RPMI7951 (cell line): ENCODE results near the gene ZNF622. TPM values are rescaled to one million over a fixed set of nuclear protein-coding genes. Genes with fewer than 3 reads are reported as not detected.

ENCODE experiments used
- DNase-seq: peaks from one replicate; pipeline ENCODE4 v3.0.0-alpha.2; 2012; ENCODE audit warnings: low read depth
- total RNA-seq: library from RNA; depleted of rRNA; stranded (reverse); fragments of >200 nt; shearing (Covaris generic); gene quantifications from 2 replicates; pipeline ENCODE4 v1.2.3, GENCODE V29; 2014; rRNA removed

ZNF622 gene, protein sequence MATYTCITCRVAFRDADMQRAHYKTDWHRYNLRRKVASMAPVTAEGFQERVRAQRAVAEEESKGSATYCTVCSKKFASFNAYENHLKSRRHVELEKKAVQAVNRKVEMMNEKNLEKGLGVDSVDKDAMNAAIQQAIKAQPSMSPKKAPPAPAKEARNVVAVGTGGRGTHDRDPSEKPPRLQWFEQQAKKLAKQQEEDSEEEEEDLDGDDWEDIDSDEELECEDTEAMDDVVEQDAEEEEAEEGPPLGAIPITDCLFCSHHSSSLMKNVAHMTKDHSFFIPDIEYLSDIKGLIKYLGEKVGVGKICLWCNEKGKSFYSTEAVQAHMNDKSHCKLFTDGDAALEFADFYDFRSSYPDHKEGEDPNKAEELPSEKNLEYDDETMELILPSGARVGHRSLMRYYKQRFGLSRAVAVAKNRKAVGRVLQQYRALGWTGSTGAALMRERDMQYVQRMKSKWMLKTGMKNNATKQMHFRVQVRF
- 20.9 and 28.2 TPM in 2 replicates for total RNA-seq

DNA sequence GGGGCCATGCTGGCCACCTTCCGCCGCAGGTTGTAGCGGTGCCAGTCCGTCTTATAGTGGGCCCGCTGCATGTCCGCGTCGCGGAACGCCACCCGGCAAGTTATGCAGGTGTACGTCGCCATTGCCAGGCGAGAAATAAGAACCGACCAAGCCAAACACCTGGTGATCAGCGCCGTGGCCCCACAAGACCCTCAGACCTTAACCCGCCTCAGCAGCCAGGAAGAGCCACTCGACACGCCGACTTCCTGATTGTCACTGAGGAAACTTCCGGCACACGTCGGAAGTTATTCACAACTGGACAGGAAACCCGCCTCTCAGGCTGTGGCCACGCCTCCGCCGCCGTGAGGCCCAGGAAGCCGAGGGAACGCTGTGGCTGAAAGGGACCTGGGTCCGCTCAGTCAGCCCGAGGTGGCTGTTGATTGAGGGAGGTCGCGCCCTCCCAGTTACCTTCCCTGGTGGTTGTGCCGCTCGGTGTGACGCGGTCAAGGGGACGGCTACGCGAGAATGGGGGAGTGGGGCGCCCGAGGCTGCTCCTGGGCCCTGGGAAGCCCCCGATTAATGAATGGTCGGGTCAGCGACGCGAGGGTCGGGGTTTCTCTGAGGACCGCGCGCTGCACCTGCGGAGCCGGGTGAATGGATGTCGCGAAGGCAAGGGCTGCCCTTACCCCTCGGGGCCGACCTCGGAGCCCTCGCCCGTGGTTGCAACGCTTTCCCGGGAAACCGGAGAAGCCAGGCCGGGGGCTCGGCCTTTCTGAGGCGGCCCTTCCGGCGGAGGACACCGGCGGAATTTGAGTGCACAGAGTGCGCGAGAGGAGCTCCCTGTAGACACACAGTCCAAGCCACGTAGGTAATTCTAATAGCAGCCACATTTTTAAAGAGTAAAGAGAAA is at the start of gene ZNF622:
Gene ZNF622, minus strand, starts transcription at position 257 of the 889 bp plus-strand sequence. Its CDS starts 135 bp downstream, at position 122.
- DNase-seq: peak; percentile 89

DNA sequence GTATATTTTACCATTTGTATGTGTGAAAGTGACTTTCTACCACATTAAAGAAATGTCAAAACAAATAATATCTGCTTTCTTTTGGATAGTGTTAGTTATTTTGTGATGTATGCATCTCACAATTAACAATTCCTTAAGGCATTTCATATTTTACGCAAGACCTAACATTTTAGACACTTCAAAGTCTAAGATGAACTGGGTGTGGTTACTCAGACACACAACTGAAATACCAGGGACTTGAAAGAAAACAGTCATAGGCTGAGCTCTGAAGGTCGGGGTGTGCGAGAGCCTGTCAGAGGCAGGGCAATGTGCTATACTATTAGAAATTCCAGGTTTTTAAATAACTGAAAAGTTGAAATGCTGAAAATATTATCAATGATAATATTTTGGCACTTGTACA is 44.5 kb upstream of the ZNF622 start:
- DNase-seq: no peak

DNA sequence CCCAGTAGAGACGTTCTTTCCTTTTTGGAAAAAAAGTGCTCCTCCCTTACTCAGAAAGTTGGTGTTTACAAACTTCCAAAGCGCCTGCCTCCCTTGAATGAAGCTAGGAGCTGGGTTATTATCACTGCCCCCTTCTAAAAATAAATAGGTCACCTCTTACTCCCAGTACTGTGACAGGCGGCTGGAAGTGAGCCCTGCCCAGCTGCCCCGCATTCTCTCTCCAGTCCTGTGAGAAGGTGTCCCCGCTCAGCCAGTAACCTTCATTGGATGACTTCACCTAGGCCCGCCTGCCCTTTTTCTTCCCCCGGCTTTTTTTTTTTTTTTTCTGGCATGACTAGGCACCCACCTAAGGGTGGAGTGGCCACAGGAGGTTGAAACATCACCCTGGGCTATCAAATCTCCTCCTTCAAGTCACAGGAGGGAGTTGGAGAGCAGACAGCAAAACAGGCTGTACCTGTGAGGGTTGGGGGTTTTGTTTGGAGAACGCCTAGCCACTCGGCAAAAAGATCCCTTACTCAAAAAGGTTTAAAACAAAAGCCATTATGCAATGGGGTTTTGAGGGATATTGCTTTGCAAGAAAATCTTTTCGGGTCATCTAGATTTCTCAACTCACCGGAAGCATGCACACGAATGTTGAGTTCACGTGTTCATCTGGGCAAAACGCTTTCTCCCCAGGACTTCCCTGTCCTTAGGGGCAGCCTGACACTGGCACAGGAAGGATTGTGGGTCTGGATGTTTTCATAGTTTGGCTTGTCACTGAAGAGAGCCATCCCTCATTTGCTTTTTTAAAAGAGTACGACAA is 43.3 kb upstream of the ZNF622 start:
- DNase-seq: peak; percentile 56

DNA sequence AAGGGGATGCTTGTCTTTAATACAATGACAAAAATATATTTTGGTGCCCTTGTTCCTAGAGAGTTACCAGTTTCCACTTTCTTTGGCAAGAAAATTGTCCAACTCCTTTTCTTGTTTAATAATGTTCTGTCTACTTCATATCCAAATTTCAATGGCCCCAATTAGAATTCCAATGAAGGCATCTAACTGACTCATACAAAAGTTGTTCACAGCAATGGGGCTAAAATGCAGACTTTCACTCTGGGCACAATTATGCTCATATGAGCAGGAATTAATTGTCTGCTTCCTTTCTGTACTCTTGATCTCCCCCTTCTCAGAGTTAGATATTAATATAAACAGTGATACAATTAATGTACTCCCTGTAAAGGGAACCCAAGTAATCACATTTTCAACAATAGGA is 42.1 kb upstream of the ZNF622 start:
- no peak for DNase-seq

DNA sequence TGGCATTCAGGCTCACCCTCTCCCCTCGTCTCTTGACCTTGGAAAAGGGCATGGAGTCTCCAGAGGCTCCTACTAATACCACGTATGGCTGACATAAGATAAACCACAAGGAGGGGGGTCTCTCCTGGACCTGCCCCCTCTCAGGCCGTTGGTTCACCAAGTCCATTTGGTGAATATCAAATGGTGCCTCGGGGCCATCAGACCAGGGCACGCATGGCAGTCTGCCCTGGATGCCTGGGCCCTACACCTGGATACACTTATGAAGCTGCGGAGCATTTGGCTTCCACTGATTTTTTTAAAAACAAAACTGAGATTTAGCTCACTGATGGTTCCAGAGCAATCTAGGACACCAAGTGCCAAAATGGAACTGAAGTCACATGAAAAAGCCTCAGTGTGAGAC is 40.3 kb upstream of the ZNF622 start:
- no peak for DNase-seq

DNA sequence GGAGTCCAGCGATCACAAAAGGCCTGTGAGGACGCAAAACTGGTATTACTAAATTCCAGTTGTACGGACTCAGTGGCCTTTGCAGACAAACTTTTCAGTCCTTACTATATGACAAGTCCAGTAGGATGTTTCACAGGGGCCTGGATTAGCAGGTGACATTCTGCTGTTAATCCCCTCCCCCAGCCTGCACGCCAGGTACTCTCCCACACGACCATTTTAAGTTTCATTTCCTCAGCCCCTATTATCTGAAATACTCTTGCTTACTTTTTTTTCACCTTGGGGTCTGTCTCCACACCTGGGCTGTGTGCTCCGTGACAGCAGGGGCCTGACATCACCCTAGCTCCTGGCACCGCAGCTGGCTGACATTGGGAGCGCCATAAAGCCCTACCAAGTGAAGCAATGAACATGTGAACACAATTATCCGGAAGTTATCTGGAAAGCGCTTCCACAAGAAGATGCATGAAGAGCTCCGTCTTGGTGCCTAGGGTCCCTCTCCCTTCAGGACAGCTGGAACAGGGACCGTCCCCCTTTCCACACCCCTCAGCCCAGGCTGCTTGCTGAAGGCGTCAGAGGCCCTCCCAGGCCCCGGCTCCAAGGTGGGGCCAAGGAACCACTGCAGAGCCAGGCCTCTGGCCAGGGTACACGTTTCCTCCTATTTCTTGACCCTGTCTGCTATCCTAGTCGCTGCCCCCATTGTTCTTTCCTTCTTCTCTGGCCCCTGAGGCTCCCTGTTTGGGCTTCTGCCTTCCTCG is 39.7 kb upstream of the ZNF622 start:
- no peak for DNase-seq

DNA sequence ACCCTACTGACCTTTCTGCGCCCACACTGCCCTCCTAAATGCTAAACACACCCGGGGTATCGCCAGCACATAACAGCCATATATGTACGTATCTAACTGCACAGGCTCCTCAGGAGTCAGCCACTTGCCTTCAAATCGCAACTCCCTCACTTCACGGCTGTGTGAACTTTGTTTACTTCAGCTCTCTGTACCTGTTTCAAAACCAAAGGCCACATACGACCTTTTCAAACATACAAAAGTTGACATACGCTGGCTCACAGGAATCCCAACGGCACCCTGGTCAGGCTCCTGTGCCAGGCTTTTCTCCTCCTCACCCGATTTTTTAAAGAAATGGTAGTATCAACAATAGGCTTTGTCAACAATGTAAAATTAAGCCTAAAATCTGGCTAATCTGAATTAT is 39.0 kb upstream of the ZNF622 start:
- no peak for DNase-seq

DNA sequence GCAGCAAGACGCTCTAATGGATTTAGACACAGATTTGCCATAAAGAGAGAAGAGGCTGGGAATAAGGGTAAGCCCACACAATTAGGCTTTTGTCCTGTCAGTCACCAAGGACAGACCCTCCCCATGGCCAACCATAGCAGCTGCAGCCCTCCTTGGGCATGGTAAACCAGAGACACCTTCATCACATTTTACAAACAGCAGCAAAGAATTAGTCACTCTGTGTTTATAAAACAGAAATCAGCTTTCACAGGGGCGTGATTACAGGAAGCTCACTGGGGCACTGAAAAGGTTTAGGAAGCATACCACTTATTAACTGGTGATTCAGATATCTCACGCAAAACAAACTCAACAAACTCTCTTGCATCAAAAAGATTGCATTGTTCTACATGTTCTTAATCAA is 37.3 kb upstream of the ZNF622 start:
- DNase-seq: peak; percentile 51

DNA sequence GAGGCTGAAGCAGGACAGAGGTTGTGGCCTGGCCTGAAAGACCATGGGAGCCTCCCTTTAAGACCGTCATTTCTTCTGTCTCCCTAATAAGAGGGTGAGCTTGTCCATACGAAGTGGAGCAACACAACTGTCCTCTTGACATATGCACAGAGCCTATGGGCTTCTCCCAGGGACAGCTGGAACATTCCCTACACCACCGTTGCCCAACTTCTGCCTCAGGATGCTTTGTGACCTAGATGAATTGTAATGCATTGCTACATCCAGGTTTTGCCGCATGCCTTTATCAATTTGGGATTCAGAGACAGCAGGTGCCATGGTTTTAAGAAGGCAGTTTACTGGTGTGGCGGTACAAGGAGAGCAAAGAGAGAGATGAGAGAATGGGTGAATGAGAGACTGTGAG is 34.4 kb upstream of the ZNF622 start:
- no peak for DNase-seq

DNA sequence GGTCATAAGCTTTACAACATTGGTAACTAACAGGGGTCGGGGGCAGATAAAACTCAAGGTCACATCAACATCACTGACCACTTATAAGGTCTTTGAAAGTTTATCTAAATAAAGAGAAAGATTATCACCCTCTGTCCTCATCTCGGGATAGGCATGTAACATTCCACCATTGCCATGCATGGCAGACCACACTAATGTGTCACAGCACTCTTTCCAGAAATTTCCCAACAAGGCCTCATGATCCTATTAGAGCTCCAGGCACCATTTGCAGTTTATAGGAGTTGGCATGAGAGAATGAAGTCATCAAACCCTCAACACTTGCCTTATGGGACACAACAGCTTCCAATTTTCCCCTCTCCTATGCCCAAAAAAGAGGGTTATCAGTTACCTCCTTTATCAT is 31.9 kb upstream of the ZNF622 start:
- no peak for DNase-seq

DNA sequence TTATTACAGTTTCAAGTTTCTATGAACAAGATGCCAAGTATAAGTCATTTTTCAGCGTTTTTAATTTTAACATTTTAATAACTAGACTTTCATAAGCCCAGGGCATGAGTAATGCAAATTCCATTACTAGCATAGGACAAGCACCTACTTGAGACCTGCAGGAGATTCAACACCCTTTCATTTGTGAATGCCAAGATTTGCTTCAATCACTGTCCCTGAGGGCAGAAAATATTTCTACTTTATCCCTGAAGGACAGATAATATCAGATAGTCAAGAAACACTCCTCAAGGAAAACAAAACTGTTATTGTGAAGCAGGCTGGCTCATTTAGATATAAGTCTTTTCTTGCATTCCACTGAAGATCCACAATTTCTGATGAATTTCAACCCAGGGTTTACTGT is 27.7 kb upstream of the ZNF622 start:
- peak; percentile 2 for DNase-seq

DNA sequence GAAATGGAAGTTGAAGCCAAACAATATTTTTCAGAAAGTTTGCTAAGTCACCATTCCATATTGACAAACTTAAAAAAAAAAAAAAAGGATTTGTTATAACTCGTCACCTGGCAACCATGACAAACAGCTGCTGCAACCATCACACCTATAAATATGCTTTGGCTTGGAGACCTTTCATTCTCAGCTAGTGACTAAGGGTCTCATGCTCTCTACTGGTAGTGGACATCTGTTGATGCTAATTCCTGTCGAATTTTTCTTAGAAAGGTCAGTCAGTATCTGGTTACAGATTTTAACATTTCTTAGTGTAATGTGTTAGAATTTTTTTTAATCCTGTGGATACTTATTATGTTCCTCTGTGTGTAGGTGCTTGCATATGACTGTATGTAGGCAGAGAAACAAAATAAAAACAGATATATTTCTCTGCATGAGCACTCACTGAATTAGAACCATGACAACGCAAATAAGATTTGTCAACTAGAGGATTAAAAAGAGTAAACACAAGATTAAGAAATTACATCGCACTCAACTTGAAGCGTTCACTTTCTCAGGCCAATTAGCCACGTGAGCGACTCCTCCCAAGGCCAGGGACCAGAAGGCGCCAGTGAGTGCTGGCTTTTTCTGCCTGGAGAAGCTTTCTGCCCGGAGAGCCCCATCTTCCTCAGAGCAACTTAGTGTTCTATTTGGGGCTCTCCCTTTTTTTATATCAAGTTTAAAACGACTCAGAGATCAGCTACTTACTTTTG is 27.0 kb upstream of the ZNF622 start:
- peak; percentile 53 for DNase-seq

DNA sequence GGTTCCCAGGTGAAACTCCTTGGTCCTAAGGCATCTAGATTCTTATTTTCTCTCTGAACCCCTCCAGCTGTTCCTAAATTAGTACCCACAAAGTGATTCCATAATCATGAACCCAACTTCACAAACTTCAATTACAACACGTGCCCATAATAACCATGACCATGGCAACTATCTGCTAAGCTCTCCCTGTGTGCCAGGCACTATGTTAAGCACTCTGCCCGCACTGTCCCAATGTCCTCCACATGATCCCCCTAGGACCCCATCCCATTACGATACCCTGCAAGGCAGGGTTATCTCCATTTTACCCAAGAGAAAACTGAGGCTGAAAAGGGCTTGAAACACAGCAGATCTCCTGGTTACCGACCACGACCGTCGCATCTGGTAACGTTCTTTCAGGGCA is 25.3 kb upstream of the ZNF622 start:
- no peak for DNase-seq

DNA sequence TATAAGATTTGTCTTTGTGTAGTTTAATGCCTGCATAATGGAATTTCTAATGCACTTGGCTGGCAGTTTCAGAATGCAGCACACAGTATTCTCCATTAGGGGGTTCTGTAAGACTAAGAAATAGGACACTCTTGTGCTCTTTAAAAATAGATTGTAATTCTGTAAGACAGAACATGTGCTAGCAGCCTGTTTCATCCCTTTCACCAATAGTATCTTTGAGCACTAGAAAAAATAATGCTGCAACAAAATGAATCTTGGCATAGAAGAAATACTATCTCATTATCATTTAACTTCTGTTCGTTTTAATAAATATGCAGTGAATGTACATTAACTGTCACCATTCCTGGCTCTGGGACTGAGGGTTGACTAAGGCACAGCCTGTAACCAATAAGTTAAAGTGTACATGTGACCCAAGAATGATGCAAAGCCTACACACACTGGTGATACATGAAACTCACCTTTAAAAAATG is 23.8 kb upstream of the ZNF622 start:
- DNase-seq: peak; percentile 42

DNA sequence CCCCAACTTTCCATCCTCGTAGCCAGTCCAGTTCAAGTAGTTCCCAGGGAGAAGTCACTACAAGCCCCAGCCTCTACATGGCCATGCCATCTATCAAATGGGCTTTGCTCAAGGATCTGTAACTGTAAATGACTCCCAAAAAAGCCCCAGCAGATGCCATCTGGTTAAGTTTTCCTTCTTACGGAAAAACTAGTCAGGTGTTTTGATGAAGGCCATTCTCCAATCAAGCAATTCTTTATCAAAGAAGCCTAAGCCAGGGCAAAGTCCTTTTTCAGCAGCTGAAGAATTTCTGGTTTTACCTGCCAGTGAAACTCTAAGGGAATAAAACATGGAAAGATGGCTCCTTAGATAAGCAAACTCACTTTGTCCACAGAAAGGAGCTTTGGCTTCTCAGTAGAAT is 21.9 kb upstream of the ZNF622 start:
- no peak for DNase-seq

DNA sequence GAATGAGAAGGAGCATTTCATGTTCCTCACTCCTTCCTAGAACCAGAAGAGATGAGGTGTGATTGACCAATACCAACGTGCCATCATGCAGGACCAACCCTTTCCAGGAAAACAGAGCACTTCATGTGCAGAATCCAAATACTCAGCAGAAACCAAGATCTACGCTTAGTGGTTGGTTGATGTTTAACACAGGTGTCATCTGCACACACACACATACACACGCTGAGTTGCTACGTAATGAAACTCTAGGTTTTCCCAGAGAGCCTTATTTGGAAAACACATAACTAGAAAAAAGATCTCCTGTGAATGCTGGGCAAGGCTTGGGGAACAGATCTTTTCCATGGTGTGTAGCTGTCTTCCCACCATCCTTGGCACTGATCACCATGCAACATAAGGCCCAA is 21.1 kb upstream of the ZNF622 start:
- DNase-seq: no peak

DNA sequence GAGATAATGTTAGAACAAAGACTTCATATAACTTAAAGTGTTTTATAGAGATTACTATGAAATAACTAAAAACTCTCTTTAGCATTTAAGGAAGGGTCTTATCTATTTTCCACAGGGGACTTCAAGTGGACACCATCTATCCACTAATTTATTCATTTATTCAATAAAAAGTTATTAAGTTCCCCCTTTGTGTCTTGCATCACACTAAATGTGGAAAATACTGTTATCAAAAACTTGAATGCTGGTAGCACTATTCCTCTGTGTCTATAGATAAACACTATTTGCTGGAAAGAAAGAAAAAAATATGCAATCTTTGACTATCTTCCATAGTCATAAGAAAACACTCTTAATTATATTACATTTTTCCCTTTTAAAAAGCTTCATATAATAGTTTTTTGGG is 20.1 kb upstream of the ZNF622 start:
- DNase-seq: no peak

DNA sequence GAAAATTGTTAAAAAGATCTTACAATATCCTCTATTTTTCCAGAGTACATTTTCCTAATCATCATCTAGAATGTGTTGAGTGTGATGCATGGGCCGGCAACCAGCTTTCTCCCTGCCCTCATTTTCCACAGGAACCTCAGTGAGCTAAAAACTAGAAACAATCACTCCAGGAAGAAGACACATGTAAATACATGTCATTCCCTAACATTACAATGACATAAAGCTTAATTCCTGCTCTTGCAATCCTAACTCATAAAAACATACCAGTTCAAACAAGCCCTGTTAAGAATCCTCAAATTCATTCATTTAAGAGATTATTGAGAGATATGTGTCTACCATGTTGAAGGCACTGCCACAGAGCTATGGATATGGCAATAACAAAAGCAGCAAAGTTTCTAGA is 18.5 kb upstream of the ZNF622 start:
- DNase-seq: no peak

DNA sequence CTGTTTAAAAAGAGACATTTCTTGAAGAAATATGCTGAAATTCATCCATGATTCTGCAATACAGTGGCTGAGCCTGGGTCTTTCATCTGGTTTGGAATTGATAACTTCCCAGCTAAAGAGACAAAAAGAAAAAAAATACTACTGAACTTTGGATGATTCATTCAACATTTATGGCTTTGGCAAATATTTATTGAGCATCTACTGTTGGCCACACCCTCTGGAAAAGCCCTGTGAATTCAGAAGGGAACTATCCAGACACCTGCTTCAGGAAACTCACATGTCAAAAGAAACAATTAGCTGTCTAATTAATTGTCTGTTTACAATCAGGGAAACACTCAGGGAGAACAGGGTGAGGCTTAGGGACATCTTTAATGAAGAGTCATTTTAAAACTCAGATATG is 17.8 kb upstream of the ZNF622 start:
- DNase-seq: no peak

DNA sequence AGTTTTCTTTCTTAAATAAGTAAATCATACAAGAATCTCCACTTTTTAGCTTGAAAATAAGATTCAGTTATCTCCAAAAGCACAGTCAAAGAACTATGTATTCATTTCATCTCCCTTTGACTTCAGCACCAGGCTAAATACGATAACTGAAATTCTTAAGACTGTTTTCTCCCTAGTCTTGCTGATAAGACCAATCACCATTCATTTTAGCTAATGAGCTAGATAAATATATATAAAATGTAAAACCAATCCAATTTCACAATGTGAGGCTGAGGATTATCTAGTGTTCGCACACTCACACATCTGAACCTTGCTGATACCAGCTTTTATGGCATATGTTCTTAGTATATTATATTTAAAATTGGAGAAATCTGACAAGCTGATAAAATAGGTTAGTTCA is 17.3 kb upstream of the ZNF622 start:
- no peak for DNase-seq
